ENCODE data around the gene MTCH1. TPM values are rescaled to one million over a fixed set of nuclear protein-coding genes. Genes with fewer than 3 reads are reported as not detected.

Gene MTCH1
- polyA plus RNA-seq, 4 donors = 156 to 193 (median 165) TPM

DNA sequence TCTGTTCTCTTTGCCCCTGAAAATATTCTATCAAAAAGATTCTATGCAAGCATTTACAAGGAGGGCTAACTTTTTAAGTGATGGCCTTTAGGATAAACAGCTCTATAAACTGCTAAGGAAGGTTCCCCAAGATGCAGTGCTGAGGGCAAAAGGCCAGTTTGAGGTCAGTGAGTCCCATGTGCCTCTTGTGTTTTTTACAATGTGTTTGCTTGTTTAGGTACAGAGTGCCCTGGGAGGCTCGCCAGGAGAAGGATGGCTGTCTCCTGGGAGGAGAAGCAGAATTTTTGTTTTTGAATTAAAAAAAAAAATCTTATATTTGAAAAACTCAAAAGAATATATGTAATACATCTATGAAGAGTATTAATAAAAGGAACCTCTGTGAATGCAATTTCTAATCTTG lies 12.8 kb downstream of the MTCH1 start:
- DNase-seq (ENCODE audit: low read depth in 4 of 4, low spot score in 3 of 4) = no peak

DNA sequence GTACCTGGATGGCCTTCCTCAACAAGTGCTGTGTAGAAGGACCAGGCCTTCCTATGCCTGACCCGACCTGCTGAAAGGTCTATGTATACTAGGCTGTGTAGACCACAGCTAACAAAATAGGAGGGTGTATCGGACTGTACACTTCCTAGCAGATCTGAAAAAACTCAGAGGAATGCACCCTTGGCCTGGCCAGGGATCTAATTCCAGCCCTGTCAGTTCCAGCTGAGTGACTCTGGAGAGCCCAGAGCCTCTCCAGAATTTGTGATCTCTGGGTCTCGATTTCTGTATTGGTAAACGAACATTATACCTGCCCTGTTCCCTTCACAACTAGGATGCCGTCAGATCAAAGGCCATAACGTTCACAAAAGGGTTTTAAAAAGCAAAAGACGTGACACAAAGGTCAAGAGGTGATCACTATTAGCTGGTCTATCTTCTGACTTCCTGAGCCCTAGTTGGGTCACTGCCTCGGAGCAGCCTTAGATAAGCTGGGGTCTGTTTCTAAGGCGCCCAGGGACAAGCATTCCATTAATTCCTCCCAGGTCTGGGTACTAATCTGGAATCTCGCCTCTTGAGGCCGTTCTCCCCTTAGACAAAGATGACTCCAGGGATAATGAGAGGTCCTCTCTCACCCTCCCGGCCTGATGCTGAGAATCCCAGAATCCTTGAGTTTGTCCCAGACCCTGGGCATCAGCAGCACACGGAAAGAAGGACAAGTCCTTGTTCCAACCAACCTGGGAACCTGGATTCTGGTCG lies 13.9 kb downstream of the MTCH1 start:
- no peak for DNase-seq (ENCODE audit: low read depth in 4 of 4, low spot score in 3 of 4)

DNA sequence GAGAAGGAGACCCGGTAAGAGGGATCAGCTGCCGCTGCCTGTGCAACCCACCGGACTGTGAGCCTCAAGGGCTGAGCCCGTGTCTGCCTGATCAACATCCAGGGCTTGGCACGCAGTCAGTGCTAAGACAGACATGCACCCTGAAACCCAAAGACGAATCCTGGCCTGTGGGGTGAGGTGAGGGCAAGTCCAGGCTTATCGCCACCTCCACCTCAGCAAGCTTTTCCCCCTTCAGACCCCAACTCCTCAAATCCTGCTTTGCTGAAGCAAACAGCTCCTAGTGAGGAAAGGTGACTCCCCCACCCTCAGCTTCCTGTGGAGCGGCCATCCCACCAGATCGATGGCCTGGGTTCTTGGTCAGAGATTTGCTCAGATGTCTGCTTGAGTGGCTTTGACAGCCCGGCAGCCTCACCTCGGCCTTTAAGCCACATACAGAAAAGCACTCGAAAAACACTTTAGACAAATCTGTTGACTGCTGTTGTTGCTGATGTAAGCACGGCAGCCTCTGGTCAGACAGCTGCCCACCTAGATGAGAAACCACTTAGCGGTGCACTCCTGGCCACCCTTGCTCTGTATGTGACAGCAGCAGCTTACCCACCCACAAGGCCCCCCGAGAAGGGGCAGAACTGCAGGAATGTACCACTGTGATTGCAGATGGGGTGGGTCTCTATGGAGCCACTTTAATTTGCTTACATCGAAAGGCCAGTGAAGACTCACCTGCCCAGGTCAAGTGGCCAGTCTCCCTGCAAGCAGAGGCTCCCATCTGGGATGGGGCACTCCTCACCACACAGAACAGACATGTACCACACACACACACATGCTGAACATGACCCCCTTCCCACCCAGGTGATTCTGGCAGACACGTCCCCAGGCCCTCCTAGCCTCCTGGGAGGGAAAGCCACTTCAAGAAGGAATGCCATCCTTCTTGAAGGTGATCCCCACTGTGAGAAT lies 14.8 kb downstream of the MTCH1 start:
- DNase-seq (ENCODE audit: low read depth in 4 of 4, low spot score in 3 of 4) = no peak

DNA sequence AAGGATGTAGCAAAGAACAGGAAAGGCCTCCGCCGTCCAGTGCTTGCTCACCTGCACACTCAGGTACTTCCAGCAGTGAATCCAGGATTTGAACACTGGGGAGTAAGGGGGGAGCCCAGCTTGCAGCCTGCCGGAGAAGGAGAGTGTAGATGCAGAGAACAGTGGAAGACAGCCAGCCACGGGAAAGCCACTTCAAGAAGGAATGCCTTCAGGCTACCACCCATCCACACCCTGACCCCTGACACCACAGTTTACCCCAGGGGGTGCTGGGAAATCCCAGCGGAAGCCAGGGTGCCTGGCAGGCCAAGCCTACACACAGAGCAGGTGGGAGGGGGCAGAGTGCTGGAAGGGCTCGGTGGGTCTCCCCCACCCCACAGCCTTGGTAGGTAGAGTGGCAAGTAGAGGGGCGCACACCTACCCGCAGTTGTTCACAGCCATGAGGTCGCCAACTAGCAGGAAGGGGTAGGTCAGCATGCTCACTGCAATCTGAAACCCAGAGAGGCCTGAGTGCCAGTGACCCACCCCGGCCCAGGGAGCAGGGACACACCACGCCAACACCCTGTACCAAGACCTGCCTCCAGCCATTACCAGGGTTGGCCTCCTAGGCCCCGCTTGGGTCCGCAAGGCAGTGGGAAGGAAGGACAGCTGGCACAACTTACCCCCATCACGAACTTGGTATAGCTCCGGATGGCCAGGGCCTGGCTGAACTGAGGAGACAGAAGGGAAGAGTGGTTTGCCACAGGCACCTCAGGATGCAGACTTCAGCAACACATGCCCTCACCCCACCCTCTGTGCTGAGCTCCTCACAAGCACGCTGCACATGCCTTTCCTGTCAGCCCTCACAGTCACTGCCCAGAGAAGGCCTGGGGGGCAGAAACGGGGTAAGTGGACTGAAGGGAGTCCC lies 15.8 kb downstream of the MTCH1 start:
- DNase-seq (ENCODE audit: low read depth in 4 of 4, low spot score in 3 of 4) = no peak

DNA sequence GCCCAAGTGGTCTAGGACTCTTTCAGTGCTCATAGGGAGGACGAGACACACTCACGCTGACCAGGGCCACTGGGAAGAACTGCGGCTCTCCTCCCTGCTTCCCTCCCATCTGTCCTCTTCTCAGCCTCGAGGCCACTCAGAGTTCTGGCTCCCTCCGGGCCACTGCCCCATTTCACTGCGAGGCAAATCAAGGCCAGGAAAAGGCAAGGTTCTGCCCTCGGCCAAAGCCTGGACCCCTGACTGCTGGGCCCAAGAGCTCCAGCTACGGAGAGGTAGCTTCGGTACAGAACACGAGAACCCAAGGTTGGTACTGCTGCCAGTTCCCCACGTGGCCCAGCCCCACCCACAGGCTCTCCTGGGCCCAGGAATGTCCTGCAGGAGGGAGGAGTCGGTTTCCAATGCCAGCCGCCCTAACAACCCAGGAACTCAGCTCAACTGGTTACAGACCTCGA lies 16.7 kb downstream of the MTCH1 start:
- no peak for DNase-seq (ENCODE audit: low read depth in 4 of 4, low spot score in 3 of 4)

DNA sequence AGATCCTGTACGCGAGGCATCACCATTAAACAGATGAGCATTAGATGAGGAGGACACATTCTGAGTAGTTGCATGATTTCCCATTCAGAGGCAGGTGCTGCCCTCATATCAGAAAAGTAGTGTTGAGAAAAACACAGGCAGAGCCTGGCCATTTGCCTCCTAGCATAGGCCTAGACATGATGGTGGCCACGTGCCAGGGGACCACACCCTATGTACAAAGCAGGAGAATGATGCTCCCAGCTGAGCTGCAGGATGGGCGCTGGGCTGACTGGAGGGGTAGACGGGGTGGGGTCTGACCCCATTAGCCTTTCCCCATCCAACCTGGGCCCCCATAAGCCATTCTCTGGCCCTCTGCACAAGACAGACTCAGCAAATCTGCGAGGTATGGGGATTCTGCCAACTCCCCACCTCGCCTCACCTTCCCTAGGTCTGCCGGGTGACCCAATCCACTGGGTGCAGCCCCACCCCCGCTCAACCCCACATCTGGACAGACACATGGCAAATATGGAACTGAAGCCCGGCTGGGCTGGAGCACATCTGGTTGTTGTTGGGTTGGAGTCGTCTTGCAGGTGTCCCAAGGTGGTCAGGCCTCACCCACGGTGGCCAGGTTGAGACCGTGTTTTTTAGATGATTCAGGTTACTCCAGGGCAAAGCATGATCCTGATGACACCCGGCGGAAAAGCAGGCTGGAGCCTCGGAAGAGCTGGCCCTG lies 17.6 kb downstream of the MTCH1 start:
- DNase-seq (ENCODE audit: low read depth in 4 of 4, low spot score in 3 of 4) = no peak

DNA sequence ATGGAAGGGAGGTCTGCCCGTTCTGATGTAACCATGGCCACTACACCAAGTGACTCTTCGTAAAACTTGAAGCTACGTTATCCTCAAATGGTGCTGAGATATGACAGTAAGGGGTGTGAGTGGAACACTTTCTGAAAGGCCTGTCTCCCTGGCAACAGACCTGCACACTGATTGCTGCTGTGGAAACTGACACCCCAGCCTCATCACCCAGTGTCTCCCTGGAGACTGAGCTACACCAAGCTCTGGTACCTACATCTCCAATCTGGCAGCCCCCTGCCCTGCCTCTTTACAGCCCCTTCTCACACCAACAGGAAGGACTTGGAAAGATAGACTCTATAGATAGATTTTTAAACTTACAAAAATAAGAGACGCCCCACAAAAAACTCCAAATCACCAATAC lies 18.2 kb downstream of the MTCH1 start:
- no peak for DNase-seq (ENCODE audit: low read depth in 4 of 4, low spot score in 3 of 4)

DNA sequence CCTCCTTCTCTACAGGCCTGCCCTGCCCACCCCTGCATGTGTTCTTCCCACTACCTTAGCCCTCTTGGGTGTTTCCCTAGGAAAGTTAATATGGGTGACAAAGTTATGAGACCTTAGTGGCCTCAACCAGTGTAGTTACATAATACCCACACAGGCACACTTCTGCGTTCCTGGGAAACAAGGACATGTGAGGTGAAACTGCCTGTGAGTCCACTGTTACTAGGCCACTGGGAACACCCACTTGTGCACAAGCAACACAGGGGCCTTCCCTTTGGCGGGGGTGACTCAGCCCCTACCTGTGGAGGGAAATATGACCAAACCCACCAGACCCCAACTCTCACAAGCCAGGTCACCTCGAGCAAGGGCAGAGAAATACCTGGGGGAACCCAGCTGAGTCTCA lies 18.7 kb downstream of the MTCH1 start:
- DNase-seq (ENCODE audit: low read depth in 4 of 4, low spot score in 3 of 4) = no peak

DNA sequence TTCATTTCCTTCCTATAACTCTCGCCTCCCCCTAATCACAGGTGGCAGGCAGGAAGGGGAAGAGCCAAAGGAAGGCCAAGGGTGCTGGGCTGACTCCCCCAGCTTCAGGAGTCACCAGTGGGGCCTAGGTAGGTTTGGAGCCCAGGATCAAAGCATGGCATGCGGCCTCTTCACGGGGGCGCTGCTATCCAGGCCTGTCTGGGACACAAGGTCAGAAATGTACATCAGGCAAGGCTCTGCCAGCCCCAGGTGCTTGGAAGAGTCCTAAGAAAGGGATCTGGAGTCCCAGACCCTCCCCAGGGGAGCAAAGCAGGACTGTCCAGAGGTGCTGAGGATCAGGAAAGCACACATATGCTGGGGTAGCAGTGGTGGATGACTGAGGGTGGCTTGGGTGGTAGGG lies 21.1 kb downstream of the MTCH1 start:
- no peak for DNase-seq (ENCODE audit: low read depth in 4 of 4, low spot score in 3 of 4)

DNA sequence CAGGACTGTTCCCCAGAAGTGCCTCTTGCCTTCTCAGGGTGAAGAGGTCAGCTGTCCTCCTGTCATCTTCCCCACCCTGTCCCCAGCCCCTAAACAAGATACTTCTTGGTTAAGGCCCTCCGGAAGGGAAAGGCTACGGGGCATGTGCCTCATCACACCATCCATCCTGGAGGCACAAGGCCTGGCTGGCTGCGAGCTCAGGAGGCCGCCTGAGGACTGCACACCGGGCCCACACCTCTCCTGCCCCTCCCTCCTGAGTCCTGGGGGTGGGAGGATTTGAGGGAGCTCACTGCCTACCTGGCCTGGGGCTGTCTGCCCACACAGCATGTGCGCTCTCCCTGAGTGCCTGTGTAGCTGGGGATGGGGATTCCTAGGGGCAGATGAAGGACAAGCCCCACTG lies 21.6 kb downstream of the MTCH1 start:
- no peak for DNase-seq (ENCODE audit: low read depth in 4 of 4, low spot score in 3 of 4)

DNA sequence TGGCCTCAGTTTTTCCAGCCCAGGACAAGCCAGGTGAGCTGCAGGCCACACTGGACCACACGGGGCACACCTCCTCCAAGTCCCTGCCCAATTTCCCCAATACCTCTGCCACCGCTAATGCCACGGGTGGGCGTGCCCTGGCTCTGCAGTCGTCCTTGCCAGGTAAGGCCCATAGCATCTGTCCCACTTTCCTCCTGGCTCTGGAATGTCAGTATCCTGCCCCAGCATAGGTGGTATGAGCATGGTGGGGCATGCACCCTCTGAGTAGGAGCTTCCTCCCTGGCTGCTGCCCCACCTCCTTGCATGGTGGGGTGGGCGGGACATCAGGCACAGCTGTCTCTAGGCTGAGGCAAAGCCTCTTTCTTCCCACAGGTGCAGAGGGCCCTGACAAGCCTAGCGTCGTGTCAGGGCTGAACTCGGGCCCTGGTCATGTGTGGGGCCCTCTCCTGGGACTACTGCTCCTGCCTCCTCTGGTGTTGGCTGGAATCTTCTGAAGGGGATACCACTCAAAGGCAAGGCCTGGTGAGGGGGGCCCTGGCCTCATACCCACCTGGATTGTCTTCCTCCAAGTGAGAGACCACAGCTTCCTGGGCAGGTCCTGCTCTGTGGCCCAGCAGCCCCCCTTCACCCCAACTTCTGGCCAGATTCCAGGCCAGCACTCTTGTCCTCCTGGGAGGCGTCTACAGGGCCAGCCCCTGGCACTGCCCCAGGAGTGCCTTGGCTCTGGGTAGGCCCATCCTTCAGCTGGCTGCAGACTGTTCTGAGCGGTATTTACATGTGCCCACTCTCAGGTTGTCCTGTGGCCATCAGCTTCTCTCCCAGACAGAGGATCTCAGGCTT lies 22.3 kb downstream of the MTCH1 start:
- no peak for DNase-seq (ENCODE audit: low read depth in 4 of 4, low spot score in 3 of 4)

DNA sequence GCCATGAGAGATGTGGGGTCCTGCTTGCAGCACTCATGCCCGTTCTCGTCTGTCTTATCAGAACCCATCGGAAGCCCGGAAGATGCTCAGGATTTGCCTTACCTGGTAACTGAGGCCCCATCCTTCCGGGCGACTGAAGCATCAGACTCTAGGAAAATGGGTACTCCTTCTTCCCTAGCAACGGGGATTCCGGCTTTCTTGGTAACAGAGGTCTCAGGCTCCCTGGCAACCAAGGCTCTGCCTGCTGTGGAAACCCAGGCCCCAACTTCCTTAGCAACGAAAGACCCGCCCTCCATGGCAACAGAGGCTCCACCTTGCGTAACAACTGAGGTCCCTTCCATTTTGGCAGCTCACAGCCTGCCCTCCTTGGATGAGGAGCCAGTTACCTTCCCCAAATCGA lies 23.1 kb downstream of the MTCH1 start:
- no peak for DNase-seq (ENCODE audit: low read depth in 4 of 4, low spot score in 3 of 4)

DNA sequence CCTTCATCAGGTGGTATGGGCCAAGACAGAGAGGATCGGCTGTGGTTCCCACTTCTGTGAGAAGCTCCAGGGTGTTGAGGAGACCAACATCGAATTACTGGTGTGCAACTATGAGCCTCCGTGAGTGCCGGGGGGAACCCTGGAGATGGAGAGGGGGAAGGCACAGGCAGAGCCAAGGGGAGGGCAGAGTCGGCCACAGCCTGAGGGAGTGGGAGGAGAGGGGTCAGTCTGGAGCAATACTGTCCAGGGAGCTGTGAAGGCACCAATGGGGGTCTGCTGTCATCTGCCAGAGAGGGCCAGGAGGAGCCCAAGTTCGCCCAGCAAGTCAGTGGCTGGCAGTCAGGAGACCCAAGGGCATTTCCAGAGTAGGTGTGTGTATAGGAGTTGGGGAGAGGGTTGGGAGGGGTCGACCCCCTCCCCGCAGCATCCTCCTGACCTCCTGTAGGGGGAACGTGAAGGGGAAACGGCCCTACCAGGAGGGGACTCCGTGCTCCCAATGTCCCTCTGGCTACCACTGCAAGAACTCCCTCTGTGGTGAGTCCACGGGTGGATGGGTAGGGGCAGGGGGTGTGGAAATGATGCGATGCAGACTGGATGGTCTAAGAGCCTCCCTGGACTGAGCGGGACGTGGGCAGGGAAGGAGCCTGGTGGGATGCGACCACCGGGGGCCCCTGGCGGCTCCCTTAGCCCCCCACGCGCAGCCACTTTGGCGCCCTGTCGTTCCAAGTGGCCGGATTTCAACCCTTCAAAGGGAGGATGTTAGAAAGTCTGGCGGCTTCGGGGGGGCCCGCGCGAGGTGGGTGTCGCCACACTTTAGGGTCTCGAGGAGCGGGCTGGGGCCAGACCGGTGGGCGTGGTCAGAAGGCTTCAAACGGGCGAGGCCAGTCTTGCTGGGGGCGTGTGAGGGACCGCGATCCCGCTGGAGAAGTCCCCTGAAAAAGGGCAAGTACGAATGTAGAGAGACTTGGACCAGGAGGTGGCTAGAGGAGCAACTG lies 24.3 kb downstream of the MTCH1 start:
- DNase-seq (ENCODE audit: low read depth in 4 of 4, low spot score in 3 of 4) = no peak

DNA sequence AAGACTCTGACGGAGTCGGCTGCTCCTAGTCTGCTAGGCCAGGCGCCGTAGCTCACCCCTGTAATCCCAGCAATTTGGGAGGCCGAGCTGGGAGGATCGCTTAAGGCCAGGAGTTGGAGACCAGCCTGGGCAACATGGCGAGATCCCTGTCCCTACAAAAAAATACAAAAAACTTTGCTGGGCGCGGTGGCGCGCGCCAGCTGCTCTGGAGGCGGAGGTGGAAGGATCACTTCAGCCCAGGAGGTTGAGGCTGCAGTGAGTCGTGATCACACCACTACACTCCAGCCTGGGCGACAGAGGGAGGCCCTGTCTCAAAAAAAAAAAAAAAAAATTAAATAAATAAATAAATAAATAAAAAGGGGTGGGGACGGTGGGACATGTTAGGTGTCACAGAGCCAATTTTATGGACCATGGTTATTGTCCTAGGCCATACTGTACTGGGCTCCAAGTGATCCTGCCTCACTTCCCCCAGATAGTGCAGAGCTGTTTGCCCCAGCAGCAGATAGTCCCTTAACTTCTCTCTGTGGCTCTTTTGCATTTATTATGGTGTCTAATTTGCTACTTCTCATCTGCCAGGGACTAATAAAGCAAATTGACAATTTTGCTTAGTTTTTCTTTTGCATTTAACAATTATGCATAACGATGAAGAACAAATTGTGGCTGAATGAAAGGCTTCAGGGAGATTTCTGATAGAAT lies 26.3 kb downstream of the MTCH1 start:
- no peak for DNase-seq (ENCODE audit: low read depth in 4 of 4, low spot score in 3 of 4)

DNA sequence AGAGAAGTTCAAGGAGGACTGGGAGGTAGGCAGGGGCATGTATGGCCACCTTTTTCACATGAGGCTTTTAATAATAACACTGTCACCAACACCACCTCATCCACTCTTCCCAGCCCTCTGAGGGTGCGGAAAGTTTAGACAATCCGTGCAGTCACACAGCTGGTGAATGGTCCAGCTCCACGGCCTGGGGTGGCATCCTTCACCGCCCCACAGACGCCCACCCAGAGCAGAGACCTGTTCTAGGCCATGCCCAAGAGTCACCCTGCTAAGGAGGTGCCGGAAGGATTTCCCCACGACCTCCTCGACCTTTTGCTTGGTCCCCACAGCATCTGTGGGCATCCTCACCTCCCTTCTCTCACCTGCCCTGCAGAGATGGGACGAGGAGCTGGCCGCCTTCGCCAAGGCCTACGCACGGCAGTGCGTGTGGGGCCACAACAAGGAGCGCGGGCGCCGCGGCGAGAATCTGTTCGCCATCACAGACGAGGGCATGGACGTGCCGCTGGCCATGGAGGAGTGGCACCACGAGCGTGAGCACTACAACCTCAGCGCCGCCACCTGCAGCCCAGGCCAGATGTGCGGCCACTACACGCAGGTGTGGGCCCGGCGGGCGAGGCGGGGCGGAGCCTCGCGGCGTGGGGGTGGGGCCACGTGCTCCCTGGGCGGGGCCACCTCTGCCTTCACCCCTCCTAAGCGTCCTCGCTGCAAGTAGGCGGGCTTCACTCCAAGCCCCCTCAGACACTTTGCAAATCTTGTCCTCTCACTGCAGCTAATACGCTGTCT lies 27.0 kb downstream of the MTCH1 start:
- DNase-seq (ENCODE audit: low read depth in 4 of 4, low spot score in 3 of 4) = no peak

DNA sequence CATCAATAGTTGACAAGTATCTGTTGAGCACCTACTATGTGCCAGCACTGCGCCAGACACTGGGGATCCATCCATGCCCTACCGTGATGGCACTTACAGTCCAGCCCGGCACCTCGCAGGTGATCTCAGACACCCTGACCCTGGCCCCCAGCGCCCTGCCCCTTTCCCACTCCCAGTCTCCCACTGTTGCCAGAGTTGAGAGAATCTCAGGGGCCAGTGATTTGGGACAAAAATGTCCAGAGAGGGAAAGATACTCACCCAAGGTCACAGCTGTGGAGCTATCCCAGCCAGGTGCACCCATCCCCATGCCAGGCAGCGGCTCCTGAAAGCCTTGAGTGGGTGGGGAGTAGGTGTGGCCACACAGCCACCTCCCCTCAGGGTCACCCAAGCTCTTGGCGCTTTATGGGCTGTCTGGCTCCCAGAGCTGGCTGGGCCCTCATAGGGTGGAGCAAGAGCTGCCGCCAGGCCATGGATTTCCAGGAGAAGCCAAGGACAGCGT lies 28.2 kb downstream of the MTCH1 start:
- no peak for DNase-seq (ENCODE audit: low read depth in 4 of 4, low spot score in 3 of 4)

DNA sequence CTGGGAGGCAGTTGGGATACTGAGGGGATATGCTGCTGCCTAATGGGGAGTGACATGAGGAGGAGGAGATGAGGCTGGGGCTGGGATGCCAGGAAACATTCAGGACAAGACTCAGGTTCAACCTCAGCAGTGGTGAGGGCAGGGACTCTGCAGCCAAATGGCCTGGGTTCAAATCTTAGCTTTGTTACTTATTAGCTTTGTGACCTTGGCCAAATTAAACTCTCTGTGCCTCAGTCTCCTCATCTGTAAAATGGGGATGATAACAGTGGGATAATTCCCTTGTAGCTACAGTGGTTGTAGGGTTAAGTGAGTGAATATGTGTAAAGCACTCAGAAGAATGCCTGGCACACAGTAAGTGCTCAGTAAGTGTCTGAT lies 29.6 kb downstream of the MTCH1 start:
- no peak for DNase-seq (ENCODE audit: low read depth in 4 of 4, low spot score in 3 of 4)
